ENCODE results near the gene ATP6V1C2. TPM values are rescaled to one million over a fixed set of nuclear protein-coding genes. Genes with fewer than 3 reads are reported as not detected.

ATP6V1C2 gene
- total and polyA plus RNA-seq, 2 of the 4 experiments (the other 2 are of a cell fraction) = not detected

DNA sequence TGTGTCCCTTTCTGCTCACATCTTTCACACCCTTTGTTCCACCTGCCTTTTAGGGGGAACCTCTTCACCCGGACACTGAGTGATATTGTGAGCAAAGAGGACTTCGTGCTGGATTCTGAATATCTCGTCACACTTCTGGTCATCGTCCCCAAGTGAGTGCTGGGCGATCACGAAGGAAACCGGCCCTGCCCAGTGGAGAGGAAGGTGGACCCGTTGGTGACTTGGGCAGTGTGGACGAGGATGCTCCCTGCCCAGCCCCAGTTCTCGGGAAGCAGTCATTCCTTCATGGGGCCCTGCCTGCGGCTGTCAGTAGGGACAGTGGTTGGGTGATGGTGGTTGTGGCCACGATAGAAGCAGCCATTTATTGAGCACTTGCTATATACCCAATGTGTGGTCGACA lies 50.4 kb downstream of the ATP6V1C2 start:
- H2AFZ ChIP-seq (replicated peaks; ENCODE audit: low read length, poor library complexity) = no peak overlapping the region
- TF ChIP-seq MAZ (IDR thresholded peaks at IDR 0.05; ENCODE audit: borderline replicate concordance, low read depth, low read length) = no peak
- TF ChIP-seq RFX5 (IDR thresholded peaks at IDR 0.05; ENCODE audit: low read depth, low read length) = no peak
- no peak for TF ChIP-seq SMC3 (IDR thresholded peaks at IDR 0.05; ENCODE audit: low read depth, low read length)
- no peak for TF ChIP-seq RCOR1 (IDR thresholded peaks at IDR 0.05; ENCODE audit: insufficient replicate concordance, low read length)
- TF ChIP-seq CHD1 (IDR thresholded peaks at IDR 0.05; ENCODE audit: low read depth, low read length) = no peak
- no peak for TF ChIP-seq RAD21 (IDR thresholded peaks at IDR 0.05; ENCODE audit: low read length)
- no peak for TF ChIP-seq MAFK (IDR thresholded peaks at IDR 0.05; ENCODE audit: low read depth, low read length)
- TF ChIP-seq, protein P1, sequence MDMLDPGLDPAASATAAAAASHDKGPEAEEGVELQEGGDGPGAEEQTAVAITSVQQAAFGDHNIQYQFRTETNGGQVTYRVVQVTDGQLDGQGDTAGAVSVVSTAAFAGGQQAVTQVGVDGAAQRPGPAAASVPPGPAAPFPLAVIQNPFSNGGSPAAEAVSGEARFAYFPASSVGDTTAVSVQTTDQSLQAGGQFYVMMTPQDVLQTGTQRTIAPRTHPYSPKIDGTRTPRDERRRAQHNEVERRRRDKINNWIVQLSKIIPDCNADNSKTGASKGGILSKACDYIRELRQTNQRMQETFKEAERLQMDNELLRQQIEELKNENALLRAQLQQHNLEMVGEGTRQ (IDR thresholded peaks at IDR 0.05; ENCODE audit: low read depth, low read length) = no peak
- H4K8ac ChIP-seq (ENCODE audit: low read depth in 2 of 2, low read length in 2 of 2) = no peak overlapping the region
- no peak overlapping the region for H3K4me2 ChIP-seq (ENCODE audit: low read depth, low read length)
- no peak overlapping the region for H2BK5ac ChIP-seq (ENCODE audit: low read depth, low read length, poor library complexity, severe bottlenecking)
- intact Hi-C loops (cut with micrococcal nuclease) (no loop called here), in situ Hi-C loops (cut with MboI; ENCODE audit: low sequenced_read_pairs) (no loop called here), dilution Hi-C loops (cut with HindIII; ENCODE audit: low sequenced_read_pairs, unreplicated experiment) (no loop called here)
- no peak overlapping the region for H3K4ac ChIP-seq (ENCODE audit: low read depth, low read length)
- no peak overlapping the region for H2AK9ac ChIP-seq (replicated peaks; ENCODE audit: low read depth, low read length, poor library complexity)
- no peaks in the 10 kb centered on the region for H3K36me3 ChIP-seq (ENCODE audit: control insufficient read depth, insufficient read depth, low read length)
- H3K4me1 ChIP-seq (ENCODE audit: control insufficient read depth, insufficient read depth, low read length) = no peaks in the 10 kb centered on the region
- H3K79me1 ChIP-seq (ENCODE audit: low read depth in 1 of 2, low read length in 2 of 2) = no peaks in the 10 kb centered on the region
- CTCF ChIA-PET = no interaction called here
- H3K9ac ChIP-seq (ENCODE audit: low read depth, low read length) = no peak overlapping the region
- no TSS peak for BruUV-seq (replicated peaks)
- H2AK5ac ChIP-seq (ENCODE audit: low read depth, low read length) = no peak overlapping the region
- H2BK15ac ChIP-seq (ENCODE audit: low read depth, low read length) = no peak overlapping the region
- H2BK20ac ChIP-seq (ENCODE audit: low read depth, low read length) = no peak overlapping the region
- no peaks in the 10 kb centered on the region for H4K20me1 ChIP-seq (ENCODE audit: insufficient read depth, low read length)
- no peak overlapping the region for H3K27ac ChIP-seq (ENCODE audit: insufficient read depth, low read length)
- H3K23ac ChIP-seq (ENCODE audit: low read depth, low read length) = no peak overlapping the region
- no peak overlapping the region for H3K14ac ChIP-seq (replicated peaks; ENCODE audit: low read depth, low read length)
- no peak overlapping the region for H3K56ac ChIP-seq (ENCODE audit: extremely low read depth, insufficient read depth, low read length)
- no peak overlapping the region for H3K4me3 ChIP-seq (ENCODE audit: insufficient read depth, low read depth, low read length)
- no peak overlapping the region for H4K91ac ChIP-seq (ENCODE audit: insufficient read depth, low read depth, low read length)
- H2BK120ac ChIP-seq (ENCODE audit: low read depth, low read length) = no peak overlapping the region
- POLR2A ChIA-PET (ENCODE audit: unreplicated experiment) = no interaction called here
- H3K27me3 ChIP-seq (ENCODE audit: control insufficient read depth, insufficient read depth, low read length) = peaks cover 18% of the 10 kb centered on the region; the same call in 1 of the 2 replicates
- no peak overlapping the region for H4K5ac ChIP-seq (ENCODE audit: low read depth, low read length)
- DNase-seq (no peak), ATAC-seq (ENCODE audit: low read depth) (no peak)
- no peak overlapping the region for H3K18ac ChIP-seq (ENCODE audit: low read depth, low read length)
- no peaks in the 10 kb centered on the region for H3K9me1 ChIP-seq (ENCODE audit: insufficient read depth, low read length)
- 93% methylated on average over 5 of the region's 13 CpGs; no CpG with 5 or more reads in 1 of the 2 experiments for WGBS, 2 experiments (ENCODE audit: extremely low coverage in 2 of 2, insufficient read length in 1 of 2)
- no peaks in the 10 kb centered on the region for H3K9me3 ChIP-seq (ENCODE audit: control insufficient read depth, insufficient read depth, low read length)
